NCI-H2171 treated with DMSO at 0.1 percent for 48 hours (cell line): ENCODE results near the gene CLEC19A.
"Not testable (repeated sequence)": the region's sequence is repeated elsewhere in the genome, so short reads cannot be mapped to it uniquely, and the experiment has no call there.

Experiments
- DNase-seq: peaks from one replicate; lab custom pipeline; 2025; lab: John Stamatoyannopoulos, UW

CLEC19A gene

DNA sequence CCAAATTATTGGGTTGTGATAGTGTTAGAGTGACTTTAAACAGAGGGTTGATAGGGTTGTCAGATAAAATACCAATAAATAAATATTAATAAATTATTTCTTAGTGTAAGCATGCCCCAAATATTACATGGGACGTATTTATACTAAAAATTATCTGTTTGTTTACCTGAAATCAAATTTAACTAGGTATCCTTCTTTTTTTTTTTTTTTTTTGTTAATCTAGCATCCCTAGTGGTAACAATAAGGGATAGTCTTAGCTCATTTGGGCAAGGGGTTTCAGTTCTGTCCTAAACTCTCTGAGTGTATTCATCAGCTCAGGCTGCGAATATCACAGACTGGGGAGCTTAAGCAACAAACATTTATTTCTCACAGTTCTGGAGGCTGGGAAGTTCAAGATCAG is 1.3 kb downstream of the CLEC19A start:
- no peak for DNase-seq

DNA sequence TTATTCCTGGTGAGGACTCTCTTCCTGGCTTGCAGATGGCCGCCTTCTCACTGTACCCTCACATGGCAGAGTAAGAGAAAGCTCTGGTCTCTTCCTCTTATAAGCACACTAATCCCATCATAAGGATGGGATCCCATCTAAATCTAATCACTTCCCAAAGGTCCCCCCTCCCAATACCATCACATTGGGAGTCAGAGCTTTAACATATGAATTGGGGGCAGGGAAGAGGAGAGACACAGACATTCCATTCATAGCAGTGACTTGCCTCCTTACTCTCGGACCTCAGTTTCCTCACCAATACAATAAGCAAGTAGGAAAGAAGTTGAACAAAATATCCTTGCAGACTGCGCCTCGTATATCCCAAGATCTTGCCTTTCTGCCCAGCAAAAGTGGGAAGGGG is 1.7 kb downstream of the CLEC19A start:
- DNase-seq = no peak

DNA sequence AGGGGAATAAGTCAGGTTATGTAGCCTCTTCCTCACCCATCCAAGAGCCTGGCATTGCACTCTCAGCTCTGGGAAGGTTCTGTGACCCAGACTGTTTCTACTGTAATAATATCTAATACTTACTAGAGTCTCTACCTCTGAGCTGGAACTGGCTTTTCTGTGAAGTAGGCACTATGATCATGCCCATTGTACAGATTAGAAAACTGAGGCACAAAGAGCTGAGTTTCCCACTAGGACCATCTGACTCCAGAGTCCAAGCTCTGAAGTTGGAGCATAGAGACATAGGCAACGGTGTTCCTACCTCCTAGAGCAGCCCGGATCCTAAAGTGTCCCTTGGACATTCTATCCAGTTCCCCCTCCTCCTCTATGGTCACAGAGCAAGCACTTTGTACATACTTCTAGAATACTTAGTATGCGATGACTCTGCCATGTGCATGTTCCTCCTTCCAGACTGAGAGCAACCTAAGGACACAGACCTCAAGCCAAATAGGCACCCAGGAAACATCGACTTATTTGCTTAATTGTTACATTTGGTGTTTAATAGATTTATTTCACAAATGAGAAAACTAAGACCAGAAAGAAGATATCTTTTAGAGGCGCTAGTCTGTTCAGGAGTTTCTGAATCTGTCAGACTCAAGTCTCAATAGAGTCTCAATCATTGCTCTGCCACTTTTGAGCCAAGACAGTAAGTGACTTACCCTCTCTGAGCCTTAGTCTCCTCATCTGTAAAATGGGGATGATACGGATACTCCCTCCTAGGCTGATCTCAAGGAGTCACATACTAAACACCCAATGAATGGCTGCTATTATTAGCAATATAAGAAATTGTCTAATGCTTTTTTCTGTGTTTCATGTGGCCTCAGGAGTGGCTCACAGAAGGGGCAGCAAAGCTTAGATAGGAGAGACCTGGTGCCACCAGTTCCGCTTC is 3.6 kb downstream of the CLEC19A start:
- no peak for DNase-seq

DNA sequence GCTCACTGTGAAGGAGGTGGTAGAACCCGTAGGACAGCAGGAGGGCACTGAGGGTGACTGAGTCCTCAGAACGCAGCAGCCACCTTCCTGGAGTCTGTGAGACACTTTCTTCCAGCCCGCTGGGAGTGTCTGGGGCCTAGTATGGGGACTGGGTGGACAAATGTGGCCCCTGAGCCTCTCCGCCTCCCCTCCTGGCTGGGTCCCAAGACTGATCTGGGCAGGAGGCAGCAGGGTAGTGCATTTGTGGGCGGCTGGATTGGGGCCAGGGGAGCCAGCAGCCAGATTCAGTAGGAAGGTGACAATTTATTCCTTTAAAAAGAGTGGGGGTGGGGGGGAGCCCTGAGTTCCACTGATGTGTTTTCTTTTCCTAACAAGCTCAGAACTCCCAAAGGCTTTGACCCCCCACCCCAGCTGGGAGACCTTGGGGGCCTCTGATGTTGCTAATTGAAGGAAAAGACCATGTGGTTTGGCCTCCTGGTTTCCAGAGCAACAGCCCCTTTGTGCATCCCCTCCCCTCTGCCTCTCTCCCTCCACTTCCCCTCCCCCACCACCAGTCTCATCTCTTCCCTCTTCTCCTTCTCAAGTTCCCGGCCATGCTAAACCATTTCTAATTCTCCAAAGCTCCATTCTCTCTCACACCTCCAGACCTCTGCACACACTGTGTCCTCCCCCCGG is 4.4 kb downstream of the CLEC19A start:
- DNase-seq = peak; percentile 50

DNA sequence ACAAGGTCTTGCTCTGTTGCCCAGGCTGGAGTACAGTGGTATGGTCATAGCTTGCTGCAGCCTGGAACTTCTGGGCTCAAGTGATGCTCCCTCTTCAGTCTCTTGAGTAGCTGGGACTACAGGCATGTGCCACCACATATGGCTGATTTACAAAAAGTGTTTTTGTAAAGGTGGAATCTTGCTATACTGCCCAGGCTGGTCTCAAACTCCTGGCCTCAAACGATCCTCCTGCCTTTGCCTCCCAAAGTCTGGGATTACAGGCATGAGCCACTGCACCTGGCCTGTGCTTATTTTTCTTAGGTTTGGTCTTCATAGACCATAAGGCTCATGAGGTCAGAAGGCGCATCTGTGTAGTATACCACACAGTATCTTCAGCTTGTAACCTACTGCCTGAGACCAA is 5.3 kb downstream of the CLEC19A start:
- DNase-seq = no peak

DNA sequence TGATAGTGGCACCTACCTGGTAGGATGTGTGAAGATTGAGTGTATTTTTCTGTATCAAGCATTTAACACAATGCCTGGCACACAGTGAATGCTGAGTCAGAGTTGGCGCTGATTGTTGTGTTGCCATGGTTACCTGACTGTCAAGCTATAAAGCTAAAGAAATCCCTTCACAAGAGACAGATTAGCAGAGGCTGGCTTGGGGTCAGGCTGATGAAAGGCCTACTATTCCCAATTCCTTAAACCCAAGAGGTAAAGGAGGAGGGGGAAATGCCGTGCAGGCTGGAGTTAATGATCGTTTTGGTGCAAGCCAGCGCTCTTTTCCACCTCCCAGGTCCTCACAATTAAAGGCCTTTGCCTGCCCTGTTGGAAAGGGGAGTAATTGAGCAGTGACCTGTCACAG is 5.9 kb downstream of the CLEC19A start:
- no peak for DNase-seq

DNA sequence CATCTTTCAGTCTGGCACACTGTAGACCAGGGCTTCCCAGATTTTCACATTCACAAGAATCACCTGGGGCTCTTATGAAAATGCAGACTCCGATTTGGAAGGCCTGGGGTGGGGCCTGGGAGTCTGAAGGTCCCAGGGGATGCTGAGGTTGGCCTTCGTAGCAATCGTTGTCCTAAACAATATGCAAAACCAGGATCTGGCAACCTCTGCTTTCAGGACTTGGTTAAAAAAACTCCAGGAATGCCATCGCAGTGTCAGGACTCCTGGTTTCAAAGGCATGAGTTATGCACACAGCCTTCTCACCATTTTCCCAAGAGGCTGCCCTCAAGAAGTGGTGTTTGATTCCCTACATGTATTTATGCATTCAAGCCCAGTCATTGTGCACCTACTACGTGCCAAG is 6.7 kb downstream of the CLEC19A start:
- no peak for DNase-seq

DNA sequence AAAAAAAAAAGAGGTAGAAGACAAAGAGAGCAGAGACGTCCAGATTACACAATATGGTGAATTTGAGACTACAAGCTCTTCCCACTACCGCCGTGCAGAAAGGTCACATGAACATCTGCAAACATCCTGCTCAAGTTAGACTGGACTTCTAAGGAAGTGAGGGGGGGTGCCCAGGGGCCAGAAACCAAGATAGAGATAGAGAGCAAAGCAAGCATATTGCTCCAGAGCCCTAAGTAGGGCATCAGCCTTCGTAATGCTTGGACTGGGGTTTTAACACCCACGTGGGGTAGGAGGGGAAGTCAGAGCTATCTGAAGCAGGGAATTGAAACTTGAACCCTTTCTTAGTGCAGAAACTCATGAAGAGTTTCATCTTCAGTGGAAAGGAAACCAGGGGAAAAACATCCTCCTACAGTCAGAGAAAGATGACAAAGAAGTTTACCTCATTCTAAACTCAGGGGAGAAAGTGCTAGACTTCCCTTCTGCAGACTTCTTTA is 8.7 kb downstream of the CLEC19A start:
- DNase-seq = no peak

DNA sequence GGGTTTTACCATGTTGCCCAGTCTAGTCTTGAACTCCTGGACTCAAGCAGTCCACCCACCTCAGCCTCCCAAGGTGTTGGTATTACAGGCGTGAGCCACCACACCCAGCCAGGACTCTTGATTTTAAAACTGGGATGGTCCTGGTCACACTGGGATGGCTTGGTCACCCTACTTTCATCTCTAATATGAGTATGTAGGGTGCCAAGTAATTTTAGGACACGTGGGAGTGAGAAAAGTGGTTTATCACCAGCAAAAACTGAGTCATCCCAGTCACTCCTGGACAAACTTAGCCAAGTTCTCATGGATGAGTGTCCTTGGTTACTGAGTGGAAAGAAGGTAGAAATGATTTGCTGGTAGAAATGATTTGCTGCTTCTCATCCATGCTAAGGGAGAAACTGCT is 9.9 kb downstream of the CLEC19A start:
- DNase-seq = no peak

DNA sequence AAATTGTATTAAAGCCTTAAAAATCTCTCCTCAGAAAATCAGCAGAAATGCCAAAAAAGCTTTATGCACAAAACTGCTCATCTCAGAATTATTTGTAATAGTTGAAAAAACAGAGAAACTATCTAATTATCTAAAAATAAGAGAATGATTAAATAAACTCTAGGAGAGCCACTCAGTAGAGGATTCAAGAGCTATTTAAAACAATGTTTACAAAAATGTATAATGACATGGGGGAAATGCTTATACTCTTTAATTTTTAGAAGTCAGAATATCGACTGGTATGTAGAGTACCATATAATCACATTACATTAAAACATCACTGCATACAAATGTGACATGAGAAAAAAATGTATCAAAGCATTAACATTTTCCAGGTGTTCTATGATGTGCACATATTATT is 11.9 kb downstream of the CLEC19A start:
- no peak for DNase-seq

DNA sequence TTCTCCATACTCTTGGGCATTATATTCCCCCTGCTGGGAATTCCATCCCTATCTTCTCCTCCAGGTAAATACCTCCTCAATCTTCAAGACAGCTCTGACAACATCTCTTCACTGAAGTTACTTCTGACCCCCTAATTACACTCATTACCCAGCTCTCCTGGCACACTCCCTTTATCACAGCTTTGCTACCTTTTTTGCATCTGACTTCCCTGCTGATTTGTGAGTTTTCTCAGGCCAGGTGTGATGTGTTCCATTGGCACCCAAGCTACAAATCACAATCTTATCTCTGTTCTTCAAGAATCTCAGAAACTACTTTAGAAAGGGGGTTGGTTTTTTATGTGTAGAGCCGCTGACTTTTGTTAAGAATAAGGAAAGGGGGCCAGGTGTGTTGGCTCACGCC is 14.0 kb downstream of the CLEC19A start:
- no peak for DNase-seq

DNA sequence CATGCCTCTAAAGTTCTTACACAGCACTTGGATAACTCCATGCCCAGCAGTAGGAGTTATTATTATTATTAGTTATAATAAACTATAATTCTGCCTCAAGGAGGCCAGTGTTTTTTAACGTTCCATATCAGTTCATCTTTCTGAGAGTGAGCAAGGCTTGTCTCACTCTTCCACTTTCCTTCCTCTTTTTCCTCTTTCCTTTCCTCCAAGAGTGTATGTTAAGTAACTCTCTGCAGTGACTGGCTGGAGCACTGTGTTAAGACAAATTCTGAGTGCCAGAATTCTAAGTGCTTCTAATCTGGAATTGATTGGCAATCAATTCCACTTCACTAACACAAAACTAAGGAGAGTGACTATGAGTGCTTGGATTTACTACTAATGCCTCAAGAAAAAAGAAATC is 16.4 kb downstream of the CLEC19A start:
- no peak for DNase-seq

DNA sequence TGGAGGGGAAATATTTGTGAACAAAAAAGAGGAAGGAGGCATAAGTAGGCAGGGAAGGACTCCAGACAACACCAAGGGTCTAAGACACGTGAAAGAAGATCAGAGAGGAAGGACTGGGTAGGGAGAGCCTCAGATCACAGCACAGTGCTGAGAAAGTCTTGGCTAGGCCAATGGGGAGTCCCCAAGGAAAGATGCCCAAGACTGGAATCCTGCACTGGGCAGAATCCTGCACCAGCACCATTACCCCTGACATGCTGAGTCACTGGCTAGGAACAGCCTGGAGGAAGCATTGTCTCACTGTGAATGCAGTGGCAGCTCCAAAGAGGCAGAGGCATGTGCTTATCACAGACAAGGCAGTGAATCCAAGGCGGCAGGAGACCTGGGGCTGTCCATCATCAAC is 19.2 kb downstream of the CLEC19A start:
- no peak for DNase-seq

DNA sequence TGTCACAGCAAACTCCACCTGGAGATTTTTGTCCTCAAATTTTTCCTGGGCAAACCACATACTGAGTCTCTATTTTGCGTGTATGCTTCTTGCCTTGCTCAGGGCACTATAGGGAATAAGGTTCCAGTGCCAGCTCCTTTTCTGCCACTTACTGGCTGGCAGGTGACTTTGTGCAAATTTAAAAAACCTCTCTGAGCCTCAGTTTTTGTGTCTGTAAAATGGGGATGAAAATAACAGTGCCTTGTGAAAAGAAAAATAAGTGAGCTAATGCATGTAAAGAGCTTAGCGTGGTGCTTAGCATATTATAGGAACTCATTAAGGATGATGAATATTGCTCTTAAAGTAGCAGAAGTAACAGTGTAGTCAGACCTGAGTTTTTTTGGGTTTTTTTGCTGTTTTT is 19.9 kb downstream of the CLEC19A start:
- no peak for DNase-seq

DNA sequence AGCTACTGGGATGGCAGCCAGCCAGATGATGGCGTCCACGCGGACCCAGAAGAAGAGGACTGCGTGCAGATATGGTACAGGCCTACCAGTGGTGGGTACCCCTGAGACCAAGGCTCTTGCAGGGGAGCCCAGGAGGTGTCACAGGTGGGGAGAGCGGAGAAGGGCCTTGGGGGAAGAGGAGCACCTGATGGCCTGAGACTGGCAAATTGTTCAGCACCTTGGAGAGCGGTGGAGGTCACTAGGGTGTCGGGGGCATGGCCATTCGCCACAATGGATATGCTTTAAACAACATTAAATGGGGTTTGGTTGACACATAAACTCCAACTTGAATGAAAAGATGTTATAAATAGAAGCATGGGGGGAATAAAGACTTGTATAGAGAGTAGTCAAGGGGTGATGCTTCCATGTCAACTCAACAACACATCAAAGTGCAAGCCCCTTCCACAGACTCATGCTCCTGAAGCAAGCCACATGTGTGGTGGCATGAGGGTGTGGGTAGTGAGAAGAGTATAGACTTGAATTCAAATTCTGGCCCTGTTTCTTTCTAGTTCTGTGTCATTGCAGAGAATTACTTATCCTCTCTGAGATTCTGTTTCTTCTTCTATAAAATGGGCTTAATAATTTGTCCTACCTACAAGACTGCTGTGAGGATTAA is 22.2 kb downstream of the CLEC19A start:
- no peak for DNase-seq

DNA sequence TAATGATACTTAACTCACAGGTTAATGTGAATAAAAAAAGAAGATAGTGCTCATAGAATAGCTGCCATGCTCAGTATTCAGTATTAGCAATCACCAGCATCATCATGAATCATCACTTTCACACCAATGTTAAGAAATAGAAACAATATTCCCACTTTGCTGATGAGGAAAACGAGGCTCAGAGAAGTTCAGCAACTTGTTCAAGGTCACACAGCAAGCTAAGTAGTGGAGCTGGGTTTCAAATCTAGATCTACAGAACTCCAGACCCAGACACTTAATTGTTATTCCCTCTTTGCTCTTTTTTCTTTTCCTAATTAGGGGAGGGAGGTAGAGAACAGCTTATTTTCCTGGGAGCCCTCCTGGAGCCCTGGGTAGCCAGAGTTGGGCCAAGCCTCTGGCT is 22.9 kb downstream of the CLEC19A start:
- DNase-seq = no peak

DNA sequence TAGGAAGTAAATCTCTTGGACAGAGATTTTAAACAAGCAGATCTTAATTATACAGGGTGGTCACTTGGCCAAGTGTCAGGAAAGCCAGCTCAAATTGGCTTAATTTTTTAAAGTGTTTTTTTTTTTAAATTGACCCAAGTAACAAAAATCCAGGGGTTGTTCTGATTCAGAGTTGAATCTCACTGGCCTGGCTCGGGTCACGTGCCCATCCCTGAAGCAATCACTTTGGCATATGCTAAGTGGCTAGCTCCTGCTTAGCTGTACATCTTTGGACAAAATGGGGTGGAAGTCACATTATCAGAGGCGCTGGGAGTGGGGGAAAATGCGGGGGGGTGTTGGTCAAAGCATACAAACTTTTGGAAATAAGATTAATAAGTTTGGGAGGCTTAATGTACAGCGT is 23.6 kb downstream of the CLEC19A start:
- no peak for DNase-seq

DNA sequence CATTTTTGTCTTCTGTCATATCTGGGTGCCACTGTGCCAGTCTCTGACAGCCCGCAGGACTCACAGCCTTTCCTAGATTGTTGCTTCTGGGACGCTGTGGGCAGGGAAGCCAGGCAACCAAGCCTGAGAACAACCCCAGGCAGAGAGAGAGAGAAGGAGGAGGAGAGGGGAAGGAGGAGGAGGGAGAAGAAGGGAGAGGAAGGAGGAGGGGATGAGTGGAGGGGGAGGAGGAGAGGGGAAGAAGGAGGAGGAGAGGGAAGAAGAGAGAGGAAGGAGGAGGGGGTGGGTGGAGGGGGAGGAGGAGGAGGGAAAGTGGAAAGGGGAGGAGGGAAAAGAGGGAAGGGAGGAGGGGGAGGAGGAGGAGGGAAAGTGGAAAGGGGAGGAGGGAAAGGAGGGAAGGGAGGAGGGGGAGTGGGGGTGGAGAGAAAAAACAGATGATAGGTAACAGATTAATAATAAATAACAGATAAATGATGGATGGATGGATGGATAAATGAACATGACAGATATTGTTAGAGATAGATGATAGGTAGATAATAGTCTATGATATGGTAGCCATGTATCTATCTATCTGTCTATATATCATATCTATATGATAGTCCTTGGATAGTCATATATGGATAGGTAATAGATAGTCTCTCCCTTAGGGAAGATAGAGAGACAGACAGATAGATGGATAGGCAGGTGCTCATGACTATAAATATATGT is 29.3 kb downstream of the CLEC19A start:
- DNase-seq = no peak

DNA sequence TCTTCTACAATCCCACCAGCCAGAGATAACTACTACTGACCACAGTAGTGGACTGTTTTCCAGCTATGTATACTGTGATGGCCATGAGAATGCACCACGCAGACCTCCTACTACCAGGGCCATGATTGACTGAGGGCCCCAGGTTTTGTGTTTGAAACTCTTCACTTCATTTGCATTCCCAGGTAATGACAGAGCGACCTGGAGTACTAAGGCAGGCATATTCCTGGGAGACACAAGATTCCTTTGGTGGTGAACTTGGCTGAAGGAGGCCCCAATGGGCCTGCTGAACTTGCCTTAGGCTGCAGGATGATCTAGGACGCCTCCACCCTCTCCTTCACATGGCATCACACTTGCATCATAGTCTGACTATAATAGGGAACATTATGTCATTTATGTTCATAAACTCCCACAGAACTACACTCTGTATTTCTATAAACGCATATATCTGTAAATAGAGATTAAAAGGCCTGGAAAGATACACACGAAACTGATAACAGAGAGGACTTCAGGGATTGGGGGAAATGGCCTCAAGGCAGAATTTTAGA is 30.4 kb downstream of the CLEC19A start:
- DNase-seq = no peak

DNA sequence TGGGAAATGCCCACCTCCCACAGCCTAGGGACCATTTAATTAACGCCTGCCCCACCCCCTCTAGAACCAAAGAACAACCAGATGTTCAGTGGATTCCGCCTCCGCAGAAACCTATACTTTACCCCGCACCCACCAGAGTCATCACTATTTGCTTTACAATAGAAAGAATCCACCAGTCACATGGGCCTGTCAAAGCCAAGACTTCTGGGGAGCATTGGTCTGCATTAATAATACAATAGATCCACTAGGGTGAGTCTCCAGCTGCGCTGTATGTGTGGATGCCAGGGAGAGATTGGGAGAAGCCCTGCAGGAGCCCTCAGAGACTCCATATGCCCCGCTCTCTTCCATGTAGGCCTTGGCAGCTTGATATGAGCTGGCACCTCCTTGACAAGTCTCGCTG is 31.3 kb downstream of the CLEC19A start:
- peak; percentile 9 for DNase-seq

DNA sequence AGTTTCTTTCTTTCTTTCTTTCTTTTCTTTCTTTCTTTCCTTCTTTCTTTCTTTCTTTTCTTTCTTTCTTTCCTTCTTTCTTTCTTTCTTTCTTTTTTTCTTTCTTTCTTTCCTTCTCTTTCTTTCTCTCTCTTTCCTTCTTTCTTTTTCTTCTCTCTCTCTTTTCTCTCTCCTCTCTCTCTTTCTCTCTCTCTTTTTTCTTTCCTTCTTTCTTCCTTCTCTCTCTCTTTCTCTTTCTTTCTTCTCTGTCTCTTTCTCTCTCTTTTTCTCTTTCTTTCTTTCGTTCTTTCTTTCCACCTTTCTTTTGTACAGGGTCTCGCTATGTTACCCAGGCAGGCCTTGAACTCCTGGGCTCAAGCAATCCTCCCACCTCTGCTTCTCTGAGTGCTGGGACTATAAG is 35.7 kb downstream of the CLEC19A start:
- DNase-seq = not testable (repeated sequence)

DNA sequence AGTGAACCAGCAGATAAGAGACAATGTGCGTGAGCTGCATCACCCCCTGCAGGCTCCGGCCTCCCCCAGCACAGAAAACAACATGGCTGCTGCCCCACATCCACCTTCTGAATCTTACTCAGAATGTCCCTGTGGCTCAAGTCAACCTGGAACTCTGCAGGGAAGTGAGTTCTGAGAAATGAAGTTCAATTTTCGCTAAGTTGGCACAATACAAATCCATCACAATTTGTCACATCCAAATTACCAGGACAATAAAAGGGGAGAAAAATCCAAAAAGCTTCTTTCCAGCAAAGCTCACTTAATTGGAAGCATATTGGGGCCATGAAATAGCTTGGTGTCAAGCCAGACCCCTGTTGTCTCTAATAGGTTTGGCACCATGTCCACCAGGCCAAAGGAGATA is 38.1 kb downstream of the CLEC19A start:
- no peak for DNase-seq
